Duodenal mucosa (tissue), 2 donors: ENCODE measurements around the gene GPR87.

Source experiments
- H3K27ac ChIP-seq: one replicate; pipeline ENCODE4 v1.7.0; 2013; ENCODE audit warnings: low read depth, low read length
- H3K27me3 ChIP-seq, 2 donors: one replicate each; pipeline ENCODE4 v1.7.0; 2013; ENCODE audit warnings: low read length in 2 of 2, control low read depth in 1 of 2; ENCODE audit not compliant: insufficient read depth in 2 of 2, control insufficient read depth in 1 of 2
- H3K36me3 ChIP-seq, 2 donors: one replicate each; pipeline ENCODE4 v1.7.0; 2013; ENCODE audit warnings: low read length in 2 of 2, control low read depth in 1 of 2; ENCODE audit not compliant: insufficient read depth in 2 of 2, control insufficient read depth in 1 of 2
- H3K4me1 ChIP-seq, 2 donors: one replicate each; pipeline ENCODE4 v1.7.0; 2013; ENCODE audit warnings: low read length in 2 of 2, control low read depth in 1 of 2; ENCODE audit not compliant: insufficient read depth in 2 of 2, control insufficient read depth in 1 of 2
- H3K4me3 ChIP-seq, 2 donors: one replicate each; pipeline ENCODE4 v1.7.0; 2013; ENCODE audit warnings: low read length in 2 of 2, low read depth in 1 of 2
- H3K9ac ChIP-seq, 2 donors: one replicate each; pipeline ENCODE4 v1.7.0; 2013; ENCODE audit warnings: low read length in 2 of 2, low read depth in 1 of 2
- H3K9me3 ChIP-seq, 2 donors: one replicate each; pipeline ENCODE4 v1.7.0; 2013; ENCODE audit warnings: low read length in 2 of 2, control low read depth in 1 of 2; ENCODE audit not compliant: control insufficient read depth in 1 of 2

Gene GPR87

GRCh38 chr3:151316267-151316991 is at the start of gene GPR87:
Gene GPR87, minus strand, starts transcription at chr3:151316820. Its CDS starts 16,720 bp downstream, at chr3:151300100.
- no peak within 1 kb of the TSS for H3K4me3 ChIP-seq

GRCh38 chr3:151362751-151363174 is 46.1 kb upstream of the GPR87 start:
- no peaks in the 10 kb centered on the region for H3K4me1 ChIP-seq
- H3K4me3 ChIP-seq: no peak overlapping the region
- no peaks in the 10 kb centered on the region for H3K36me3 ChIP-seq
- H3K9me3 ChIP-seq: no peaks in the 10 kb centered on the region
- H3K27me3 ChIP-seq: no peaks in the 10 kb centered on the region
- no peak overlapping the region for H3K27ac ChIP-seq
- H3K9ac ChIP-seq: no peak overlapping the region

More at GRCh38 chr3:151316267-151316991, at the start of gene GPR87:
- Histone ChIP-seq H3K9me3 (no peaks in the 10 kb centered on the region), H3K27ac (no peak within 1 kb of the TSS), H3K36me3 (no peaks in the 10 kb centered on the region), H3K27me3 (no peaks in the 10 kb centered on the region), H3K4me1 (no peaks in the 10 kb centered on the region), H3K9ac (no peak within 1 kb of the TSS)

- Histone ChIP-seq H3K27me3 (no peaks in the 10 kb centered on the region), H3K9me3 (no peaks in the 10 kb centered on the region), H3K4me1 (no peaks in the 10 kb centered on the region), H3K27ac (no peak overlapping the region), H3K9ac (no peak overlapping the region), H3K36me3 (no peaks in the 10 kb centered on the region), H3K4me3 (no peak overlapping the region)
Observed at GRCh38 chr3:151357463-151357850, 40.8 kb upstream of the GPR87 start.

- Histone ChIP-seq H3K4me1 (no peaks in the 10 kb centered on the region), H3K27me3 (no peaks in the 10 kb centered on the region), H3K27ac (no peak overlapping the region), H3K4me3 (no peak overlapping the region), H3K9ac (no peak overlapping the region), H3K36me3 (no peaks in the 10 kb centered on the region), H3K9me3 (no peaks in the 10 kb centered on the region)
Observed at GRCh38 chr3:151356794-151357462, 40.3 kb upstream of the GPR87 start.

GRCh38 chr3:151351648-151352047 is 35.0 kb upstream of the GPR87 start:
- no peaks in the 10 kb centered on the region for H3K36me3 ChIP-seq
- no peaks in the 10 kb centered on the region for H3K27me3 ChIP-seq
- no peak overlapping the region for H3K27ac ChIP-seq
- no peaks in the 10 kb centered on the region for H3K9me3 ChIP-seq
- no peak overlapping the region for H3K9ac ChIP-seq
- H3K4me3 ChIP-seq: no peak overlapping the region
- H3K4me1 ChIP-seq: peaks cover 0 to 5% of the 10 kb centered on the region in 2 donors

- no peaks in the 10 kb centered on the region for H3K27me3 ChIP-seq
- no peaks in the 10 kb centered on the region for H3K36me3 ChIP-seq
- no peaks in the 10 kb centered on the region for H3K9me3 ChIP-seq
- H3K4me3 ChIP-seq: no peak overlapping the region
- no peak overlapping the region for H3K9ac ChIP-seq
- H3K4me1 ChIP-seq: peaks cover 0 to 5% of the 10 kb centered on the region in 2 donors
- no peak overlapping the region for H3K27ac ChIP-seq
Observed at GRCh38 chr3:151351219-151351618, 34.6 kb upstream of the GPR87 start.

- Histone ChIP-seq H3K36me3 (no peaks in the 10 kb centered on the region), H3K9me3 (no peaks in the 10 kb centered on the region), H3K4me3 (no peak overlapping the region), H3K27me3 (no peaks in the 10 kb centered on the region), H3K27ac (no peak overlapping the region), H3K4me1 (peaks cover 0 to 5% of the 10 kb centered on the region in 2 donors), H3K9ac (no peak overlapping the region)
Observed at GRCh38 chr3:151350656-151351055, 34.0 kb upstream of the GPR87 start.

- Histone ChIP-seq H3K9ac (no peak overlapping the region), H3K4me1 (peaks cover 0 to 5% of the 10 kb centered on the region in 2 donors), H3K4me3 (no peak overlapping the region), H3K27ac (no peak overlapping the region), H3K9me3 (no peaks in the 10 kb centered on the region), H3K36me3 (no peaks in the 10 kb centered on the region), H3K27me3 (no peaks in the 10 kb centered on the region)
Observed at GRCh38 chr3:151347432-151347831, 30.8 kb upstream of the GPR87 start.

- Histone ChIP-seq H3K27ac (no peak overlapping the region), H3K9ac (no peak overlapping the region), H3K4me3 (no peak overlapping the region), H3K36me3 (no peaks in the 10 kb centered on the region), H3K9me3 (no peaks in the 10 kb centered on the region), H3K27me3 (no peaks in the 10 kb centered on the region), H3K4me1 (peaks cover 0 to 5% of the 10 kb centered on the region in 2 donors)
Observed at GRCh38 chr3:151346292-151346691, 29.7 kb upstream of the GPR87 start.

- H3K4me1 ChIP-seq: peaks cover 0 to under 1% of the 10 kb centered on the region in 2 donors
- H3K9ac ChIP-seq: no peak overlapping the region
- no peaks in the 10 kb centered on the region for H3K36me3 ChIP-seq
- H3K4me3 ChIP-seq: no peak overlapping the region
- H3K27ac ChIP-seq: no peak overlapping the region
- H3K27me3 ChIP-seq: no peaks in the 10 kb centered on the region
- H3K9me3 ChIP-seq: no peaks in the 10 kb centered on the region
Observed at GRCh38 chr3:151345859-151346258, 29.2 kb upstream of the GPR87 start.
